ENCODE data around the gene TMEM271.
"Not testable (repeated sequence)": the region's sequence is repeated elsewhere in the genome, so short reads cannot be mapped to it uniquely, and the experiment has no call there.

TMEM271 gene

GRCh38 chr4:609400-610050 lies 33.4 kb upstream of the TMEM271 start:
- no peak for DNase-seq (ENCODE audit: low read depth)

- no peak for DNase-seq (ENCODE audit: low read depth)
These were observed 32.1 kb upstream of the TMEM271 start for GRCh38 chr4:608236-608635.

GRCh38 chr4:605702-606425 lies 29.8 kb upstream of the TMEM271 start:
- DNase-seq (ENCODE audit: low read depth), result no peak

GRCh38 chr4:604131-604530 lies 28.0 kb upstream of the TMEM271 start:
- DNase-seq (ENCODE audit: low read depth), result no peak

- peak; percentile 50 for DNase-seq (ENCODE audit: low read depth)
These were observed 26.5 kb upstream of the TMEM271 start for GRCh38 chr4:602559-602942.

- no peak for DNase-seq (ENCODE audit: low read depth)
These were observed 25.8 kb upstream of the TMEM271 start for GRCh38 chr4:601612-602558.

- no peak for DNase-seq (ENCODE audit: low read depth)
These were observed 24.9 kb upstream of the TMEM271 start for GRCh38 chr4:600850-601515.

GRCh38 chr4:600166-600565 lies 24.1 kb upstream of the TMEM271 start:
- no peak for DNase-seq (ENCODE audit: low read depth)

- DNase-seq (ENCODE audit: low read depth), result no peak
These were observed 22.8 kb upstream of the TMEM271 start for GRCh38 chr4:598925-599324.

GRCh38 chr4:592825-593520 lies 16.9 kb upstream of the TMEM271 start:
- DNase-seq (ENCODE audit: low read depth), result no peak

GRCh38 chr4:592178-592577 lies 16.1 kb upstream of the TMEM271 start:
- not testable (repeated sequence) for DNase-seq (ENCODE audit: low read depth)

- DNase-seq (ENCODE audit: low read depth), result no peak
These were observed 14.3 kb upstream of the TMEM271 start for GRCh38 chr4:590313-590841.

GRCh38 chr4:589219-589963 lies 13.3 kb upstream of the TMEM271 start:
- DNase-seq (ENCODE audit: low read depth), result no peak

GRCh38 chr4:588351-588849 lies 12.3 kb upstream of the TMEM271 start:
- DNase-seq (ENCODE audit: low read depth), result no peak

- no peak for DNase-seq (ENCODE audit: low read depth)
These were observed 11.7 kb upstream of the TMEM271 start for GRCh38 chr4:587671-588350.

GRCh38 chr4:583820-584219 lies 7.7 kb upstream of the TMEM271 start:
- DNase-seq (ENCODE audit: low read depth), result no peak

- no peak for DNase-seq (ENCODE audit: low read depth)
These were observed 5.8 kb upstream of the TMEM271 start for GRCh38 chr4:581753-582361.

- no peak for DNase-seq (ENCODE audit: low read depth)
These were observed 5.1 kb upstream of the TMEM271 start for GRCh38 chr4:581181-581580.

- no peak for DNase-seq (ENCODE audit: low read depth)
These were observed 3.6 kb upstream of the TMEM271 start for GRCh38 chr4:579543-580175.
